ENCODE measurements around the gene PHKG2.

GRCh38 chr16:30775131-30775391 is 26.8 kb downstream of the PHKG2 start:
- no peak for TF ChIP-seq CTCF (IDR thresholded peaks at IDR 0.05)
- TF ChIP-seq POLR2A (IDR thresholded peaks at IDR 0.05): no peak
